HuH-7 (cell line): ENCODE results near the gene ACOX1.

Source experiments
- DNase-seq: peaks from one replicate; pipeline ENCODE4 v3.0.0; 2011; ENCODE audit warnings: low spot score

The ACOX1 gene

GRCh38 chr17:75978938-75979704 is at the start of gene ACOX1, which contains the start of gene TEN1:
ACOX1 (minus strand) TSS chr17:75979166; CDS start chr17:75979073, 93 bp downstream.
TEN1 (plus strand) TSS chr17:75979240; CDS start chr17:75986193, 6,953 bp downstream.
- DNase-seq, result peak; percentile 84

GRCh38 chr17:76027159-76027839 is 48.3 kb upstream of the ACOX1 start, which contains the start of gene EVPL:
EVPL (minus strand) TSS chr17:76027306; CDS start chr17:76027198, 108 bp downstream.
- no peak for DNase-seq

GRCh38 chr17:76026714-76027158 is 47.8 kb upstream of the ACOX1 start:
- DNase-seq, result no peak

DNA sequence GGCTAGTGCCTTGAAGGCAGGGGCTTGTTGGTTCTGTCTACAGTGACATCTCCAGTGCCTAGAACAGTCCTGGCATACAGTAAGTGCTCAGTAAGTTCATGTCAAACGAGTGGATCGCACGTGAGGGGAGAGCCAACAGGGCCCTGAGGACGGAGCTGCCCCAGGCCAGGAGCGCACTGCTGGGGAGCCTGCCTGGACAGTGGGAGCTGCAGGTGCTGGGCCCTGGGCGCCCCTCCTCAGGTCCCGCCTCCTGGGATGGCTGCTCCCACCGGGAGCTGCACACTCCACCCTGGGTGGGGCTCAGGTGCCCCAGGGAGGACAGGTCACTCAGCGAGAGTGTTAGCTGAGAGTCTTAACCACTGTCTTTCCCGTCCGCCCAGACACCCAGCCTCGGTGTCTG is 46.3 kb upstream of the ACOX1 start:
- no peak for DNase-seq

GRCh38 chr17:76024353-76024752 is 45.4 kb upstream of the ACOX1 start:
- no peak for DNase-seq

GRCh38 chr17:76023900-76024237 is 44.9 kb upstream of the ACOX1 start:
- DNase-seq, result no peak

- no peak for DNase-seq
Measured at GRCh38 chr17:76022973-76023899, 44.3 kb upstream of the ACOX1 start.

DNA sequence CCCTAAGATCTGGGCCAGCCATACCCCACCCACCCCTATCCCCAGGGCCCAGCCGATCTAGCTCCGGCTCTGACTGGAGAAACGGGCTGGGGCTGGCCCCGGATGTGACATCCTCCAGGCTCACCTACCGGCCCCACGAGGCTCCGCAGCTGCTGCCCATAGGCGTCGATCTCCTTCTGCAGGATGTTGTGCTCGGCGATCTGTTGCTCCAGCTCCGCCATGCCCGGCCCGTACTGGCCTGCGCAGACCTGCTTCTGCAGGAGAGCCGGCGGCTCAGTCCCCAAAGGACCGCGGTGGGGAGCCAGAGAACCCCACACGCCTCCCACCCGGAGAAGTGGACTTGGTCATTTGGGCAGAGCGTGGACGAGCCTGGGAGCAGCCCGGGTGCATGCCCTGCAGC is 43.3 kb upstream of the ACOX1 start:
- DNase-seq, result no peak

DNA sequence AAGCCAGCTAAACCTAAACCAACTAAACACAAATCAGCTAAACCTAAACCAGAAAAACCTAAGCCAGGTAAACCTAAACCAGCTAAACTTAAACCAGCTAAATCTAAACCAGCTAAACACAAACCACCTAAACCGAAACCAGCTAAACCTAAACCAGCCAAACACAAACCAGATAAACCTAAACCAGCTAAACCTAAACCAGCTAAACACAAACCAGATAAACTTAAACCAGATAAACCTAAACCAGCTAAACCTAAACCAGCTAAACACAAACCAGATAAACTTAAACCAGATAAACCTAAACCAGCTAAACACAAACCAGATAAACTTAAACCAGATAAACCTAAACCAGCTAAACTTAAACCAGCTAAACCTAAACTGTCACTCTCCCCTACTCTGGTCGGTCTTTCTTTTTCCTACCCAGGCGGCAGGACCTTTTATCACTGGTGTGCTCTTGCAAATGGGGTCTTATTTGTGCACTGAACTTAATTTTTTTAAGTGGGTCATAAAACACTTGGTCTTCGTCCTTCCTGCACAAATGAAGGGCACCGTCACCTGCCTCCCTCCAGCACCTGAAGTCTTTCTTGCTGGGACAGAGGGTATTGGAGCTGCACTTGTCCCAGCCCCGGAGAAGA is 41.0 kb upstream of the ACOX1 start:
- no peak for DNase-seq

GRCh38 chr17:76018801-76019200 is 39.8 kb upstream of the ACOX1 start:
- DNase-seq, result no peak

DNA sequence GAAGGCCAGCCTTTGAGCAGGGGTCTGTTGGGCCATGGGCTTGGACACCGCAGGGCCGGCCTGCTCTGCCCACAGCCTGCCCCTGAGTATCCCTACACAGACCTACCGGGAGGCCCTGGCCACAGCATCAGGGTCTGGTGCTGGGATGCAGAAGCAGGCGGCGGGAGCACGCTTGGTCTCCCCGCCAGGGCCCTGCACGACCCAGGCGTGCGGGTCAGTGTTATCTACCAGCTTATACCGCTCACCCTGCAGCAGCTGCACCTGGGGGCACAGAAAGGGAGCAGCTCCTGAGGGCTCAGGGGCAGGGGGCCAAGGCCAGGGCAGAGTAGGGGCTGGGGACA is 39.3 kb upstream of the ACOX1 start:
- DNase-seq, result no peak

GRCh38 chr17:76017481-76018339 is 38.7 kb upstream of the ACOX1 start:
- no peak for DNase-seq

GRCh38 chr17:76014925-76015261 is 35.9 kb upstream of the ACOX1 start:
- DNase-seq, result no peak

DNA sequence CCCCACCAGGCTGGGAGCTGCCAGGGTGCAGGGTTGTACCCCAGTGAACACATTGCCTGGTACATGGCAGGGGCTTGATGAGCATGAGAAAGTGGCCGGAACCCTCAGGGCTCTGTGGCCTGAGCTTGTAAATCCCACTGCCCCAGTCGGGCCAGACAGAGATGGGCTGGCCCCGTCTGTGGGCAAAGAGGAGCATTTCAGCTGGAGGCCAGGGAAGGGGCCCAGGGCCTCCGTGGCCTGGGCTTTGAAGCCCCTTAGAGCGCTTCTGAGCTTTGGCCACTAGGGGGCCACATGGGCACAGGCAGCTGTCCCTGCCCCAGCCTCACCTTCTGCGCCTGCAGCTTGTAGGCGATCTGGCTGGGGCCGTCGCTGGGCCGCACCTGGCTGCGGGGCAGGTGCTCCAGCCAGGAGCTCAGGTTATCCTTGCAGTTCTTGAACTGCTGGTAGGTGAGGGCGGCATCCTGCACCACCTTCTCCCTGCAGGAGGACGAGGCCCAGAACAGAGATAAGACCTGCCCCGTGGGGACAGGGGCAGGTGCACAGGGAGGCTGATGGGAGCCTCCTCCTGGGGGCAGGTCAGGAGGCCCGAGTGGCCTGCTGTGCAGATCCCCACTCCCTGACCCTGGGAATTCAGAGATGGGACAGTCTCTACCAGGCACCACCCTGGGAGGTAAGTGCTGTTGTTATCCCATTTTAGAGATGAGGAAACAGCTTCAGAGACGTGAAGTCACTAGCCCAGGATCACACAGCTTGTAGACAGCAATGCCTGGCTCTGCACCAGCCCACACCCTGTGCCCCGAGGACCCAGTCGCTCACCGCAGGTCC is 35.3 kb upstream of the ACOX1 start:
- peak; percentile 98 for DNase-seq

DNA sequence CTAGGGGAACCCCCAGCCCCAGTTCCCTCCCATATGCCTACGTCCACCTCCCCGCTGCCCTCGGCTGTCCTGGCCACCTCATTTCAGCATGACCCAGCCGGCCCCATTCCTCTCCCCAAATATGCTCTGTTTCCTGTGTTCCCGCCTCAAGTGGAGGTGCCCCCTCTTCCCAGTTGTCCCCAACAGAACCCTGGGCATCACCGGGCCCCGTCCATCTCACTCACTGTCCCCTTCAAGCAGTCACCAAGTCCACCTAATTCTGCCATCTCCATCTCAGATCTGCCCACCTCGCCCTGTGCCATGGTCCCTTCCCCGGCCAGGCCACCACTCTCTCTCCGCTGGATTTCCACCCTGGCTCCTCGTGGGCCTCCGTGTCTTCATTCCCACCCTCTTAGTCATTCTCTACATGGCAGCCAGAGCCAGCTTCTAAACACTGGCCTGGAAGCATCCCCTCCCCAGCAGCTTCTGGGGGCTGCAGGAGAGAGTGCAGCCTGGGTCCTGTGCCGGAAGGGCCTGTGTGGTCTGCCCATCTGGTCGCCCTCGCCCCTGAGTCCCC is 34.5 kb upstream of the ACOX1 start:
- no peak for DNase-seq

GRCh38 chr17:76011951-76012350 is 33.0 kb upstream of the ACOX1 start:
- no peak for DNase-seq

DNA sequence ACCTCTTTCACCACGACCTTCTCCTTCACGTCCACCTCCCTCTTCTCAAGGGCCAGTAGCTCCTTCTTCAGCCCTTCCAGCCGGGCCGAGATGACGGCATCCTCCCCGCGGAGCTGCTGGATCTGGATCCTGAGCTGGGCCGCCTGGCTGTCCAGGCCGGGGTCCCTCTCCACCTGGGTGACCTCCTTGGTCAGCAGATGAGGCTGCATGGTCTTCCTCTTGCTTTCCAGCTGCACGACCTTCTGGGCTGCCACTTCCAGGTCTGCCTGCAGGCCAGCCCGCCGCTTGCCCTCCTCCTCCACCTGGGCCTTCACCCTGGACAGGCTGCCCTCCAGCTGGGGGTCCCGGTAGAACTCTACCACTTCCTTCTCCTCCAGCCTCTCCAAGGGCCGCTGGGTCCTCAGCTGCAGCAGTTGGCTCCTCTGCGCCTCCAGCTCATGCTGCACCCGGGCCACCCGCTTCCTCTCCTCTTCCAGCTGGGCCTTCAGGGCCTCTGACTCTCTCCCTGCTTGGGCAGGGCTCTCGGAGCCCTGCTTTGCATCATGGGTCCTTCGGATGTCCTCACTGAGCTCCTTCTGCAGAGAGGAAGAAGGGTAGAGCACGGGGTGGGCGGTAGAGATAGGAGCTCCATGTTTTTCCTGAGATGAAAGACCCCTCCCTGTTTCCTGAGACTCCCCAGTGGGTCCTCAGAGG is 31.1 kb upstream of the ACOX1 start:
- DNase-seq, result no peak

GRCh38 chr17:76009447-76009846 is 30.5 kb upstream of the ACOX1 start:
- no peak for DNase-seq
